HL-60 (cell line): ENCODE measurements around the gene SPRTN.

ENCODE experiments used
- CTCF ChIP-seq: IDR thresholded peaks from one replicate; pipeline ENCODE4 v1.5.1; 2011; ENCODE audit warnings: low read length, control low read depth, inconsistent platforms; ENCODE audit not compliant: insufficient read depth
- GABPA ChIP-seq: IDR thresholded peaks from 2 replicates; pipeline ENCODE4 v1.6.1; 2012; ENCODE audit warnings: low read depth
- POLR2AphosphoS5 ChIP-seq: IDR thresholded peaks from 2 replicates; pipeline ENCODE4 v1.6.1; 2012; ENCODE audit warnings: low read depth
- REST ChIP-seq: IDR thresholded peaks from 2 replicates; pipeline ENCODE4 v1.6.1; 2012; ENCODE audit warnings: low read depth; ENCODE audit not compliant: insufficient replicate concordance
- SPI1 ChIP-seq: IDR thresholded peaks from 2 replicates; pipeline ENCODE4 v1.6.1; 2012; ENCODE audit warnings: low read depth, mild to moderate bottlenecking, borderline replicate concordance

- TF ChIP-seq GABPA: no peak
- TF ChIP-seq CTCF: no peak
- no peak for TF ChIP-seq REST
- TF ChIP-seq POLR2AphosphoS5: no peak
- no peak for TF ChIP-seq SPI1
These were observed 8.6 kb upstream of the SPRTN start for GRCh38 chr1:231329483-231329882.
